Smooth muscle cell (in vitro differentiated cells): Measurements from ENCODE around the gene MGST1. TPM values are rescaled to one million over a fixed set of nuclear protein-coding genes. Genes with fewer than 3 reads are reported as not detected.

Source experiments
- DNase-seq: peaks from one replicate; lab custom pipeline; 2025; ENCODE audit not compliant: unreplicated experiment; lab: John Stamatoyannopoulos, UW
- H2AFZ ChIP-seq: fragments of 200-600 bp; sonication (generic); 2 replicates; pipeline ENCODE4 v1.6.0; 2016; ENCODE audit warnings: antibody characterized with exemption, low read depth, mild to moderate bottlenecking
- H3F3A ChIP-seq: fragments of 200-600 bp; sonication (generic); 2 replicates; pipeline ENCODE4 v1.6.0; 2017; ENCODE audit warnings: antibody characterized with exemption, low read depth
- H3K27ac ChIP-seq: fragments of 200-600 bp; sonication (generic); 2 replicates; pipeline ENCODE4 v1.5.1; 2016; ENCODE audit warnings: low read depth, mild to moderate bottlenecking
- H3K27me3 ChIP-seq: fragments of 200-600 bp; sonication (generic); 2 replicates; pipeline ENCODE4 v1.6.1; 2016; ENCODE audit warnings: low read depth, mild to moderate bottlenecking
- H3K36me3 ChIP-seq: fragments of 200-600 bp; sonication (generic); 2 replicates; pipeline ENCODE4 v1.5.1; 2016; ENCODE audit warnings: low read depth
- H3K4me1 ChIP-seq: fragments of 200-600 bp; sonication (generic); 2 replicates; pipeline ENCODE4 v1.5.1; 2016; ENCODE audit warnings: low read depth
- H3K4me2 ChIP-seq: fragments of 200-600 bp; sonication (generic); 2 replicates; pipeline ENCODE4 v1.6.0; 2016; ENCODE audit warnings: mild to moderate bottlenecking
- H3K4me3 ChIP-seq: fragments of 200-600 bp; sonication (generic); 2 replicates; pipeline ENCODE4 v1.5.1; 2016; ENCODE audit warnings: mild to moderate bottlenecking
- H3K79me2 ChIP-seq: fragments of 200-600 bp; sonication (generic); 2 replicates; pipeline ENCODE4 v1.6.0; 2016; ENCODE audit warnings: low read depth, mild to moderate bottlenecking
- H3K9ac ChIP-seq: fragments of 200-600 bp; sonication (generic); 2 replicates; pipeline ENCODE4 v1.6.0; 2016; ENCODE audit warnings: low read depth
- H3K9me3 ChIP-seq: fragments of 200-600 bp; sonication (generic); replicated peaks from 2 replicates; pipeline ENCODE4 v1.5.1; 2016; ENCODE audit warnings: low read depth
- H4K20me1 ChIP-seq: fragments of 200-600 bp; sonication (generic); 2 replicates; pipeline ENCODE4 v1.6.0; 2016; ENCODE audit warnings: low read depth
- CTCF ChIP-seq: fragments of 200-600 bp; sonication (generic); IDR thresholded peaks from 2 replicates; pipeline ENCODE4 v1.5.1; 2017; ENCODE audit warnings: borderline replicate concordance, mild to moderate bottlenecking, antibody characterized with exemption; ENCODE audit not compliant: insufficient read depth, poor library complexity, severe bottlenecking
- WGBS: methylation state at CpG from one replicate; pipeline ENCODE4 v1.1.7; 2016; ENCODE audit warnings: low lambda C conversion rate; 5-methylcytosine and 5-hydroxymethylcytosine counted together
- polyA plus RNA-seq: library from polyadenylated mRNA; unstranded; fragments of >200 nt; fragmentation: Nextera tagmentation; extraction: Ambion mirVana; gene quantifications from 2 replicates; pipeline ENCODE4 v1.2.1, GENCODE V29; 2016
- total RNA-seq: library from RNA; depleted of rRNA; stranded (reverse); fragments of >200 nt; gene quantifications from 2 replicates; pipeline ENCODE4 v1.2.3, GENCODE V29; 2014

The MGST1 gene
- total and polyA plus RNA-seq, 2 experiments from 2014 or later: 21.7 to 31.4 TPM

GRCh38 chr12:16335838-16336237 is 11.6 kb upstream of the MGST1 start:
- H3F3A ChIP-seq: no peaks in the 10 kb centered on the region
- no peak overlapping the region for H2AFZ ChIP-seq
- no peaks in the 10 kb centered on the region for H3K36me3 ChIP-seq
- 86% methylated on average over 4 of the region's 4 CpGs for WGBS
- no peak for TF ChIP-seq CTCF
- H3K9ac ChIP-seq: no peak overlapping the region
- H3K9me3 ChIP-seq: no peaks in the 10 kb centered on the region
- no peaks in the 10 kb centered on the region for H3K4me1 ChIP-seq
- H3K4me3 ChIP-seq: no peak overlapping the region
- no peaks in the 10 kb centered on the region for H3K79me2 ChIP-seq
- H3K27me3 ChIP-seq: no peaks in the 10 kb centered on the region
- no peak overlapping the region for H3K4me2 ChIP-seq
- DNase-seq: no peak
- no peak overlapping the region for H3K27ac ChIP-seq
- H4K20me1 ChIP-seq: no peaks in the 10 kb centered on the region

- TF ChIP-seq CTCF: no peak
- H2AFZ ChIP-seq: no peak overlapping the region
- no peak for DNase-seq
- H3F3A ChIP-seq: no peaks in the 10 kb centered on the region
- H3K4me3 ChIP-seq: no peak overlapping the region
- H3K9me3 ChIP-seq: no peaks in the 10 kb centered on the region
- no peak overlapping the region for H3K27ac ChIP-seq
- WGBS: 71% methylated on average over 3 of the region's 3 CpGs
- H4K20me1 ChIP-seq: no peaks in the 10 kb centered on the region
- H3K79me2 ChIP-seq: no peaks in the 10 kb centered on the region
- H3K9ac ChIP-seq: no peak overlapping the region
- H3K36me3 ChIP-seq: no peaks in the 10 kb centered on the region
- H3K4me2 ChIP-seq: no peak overlapping the region
- peaks cover 23% of the 10 kb centered on the region for H3K4me1 ChIP-seq
- H3K27me3 ChIP-seq: no peaks in the 10 kb centered on the region
Observed at GRCh38 chr12:16344269-16344668, 3.2 kb upstream of the MGST1 start.

- no peak overlapping the region for H3K27ac ChIP-seq
- H3K9me3 ChIP-seq: no peaks in the 10 kb centered on the region
- no peaks in the 10 kb centered on the region for H4K20me1 ChIP-seq
- H3K4me1 ChIP-seq: peaks cover 25% of the 10 kb centered on the region
- no peaks in the 10 kb centered on the region for H3K36me3 ChIP-seq
- no peaks in the 10 kb centered on the region for H3F3A ChIP-seq
- no peak overlapping the region for H3K4me2 ChIP-seq
- TF ChIP-seq CTCF: no peak
- no peak overlapping the region for H2AFZ ChIP-seq
- 92% methylated on average over 1 of the region's 1 CpG for WGBS
- H3K79me2 ChIP-seq: no peaks in the 10 kb centered on the region
- DNase-seq: no peak
- H3K9ac ChIP-seq: no peak overlapping the region
- no peak overlapping the region for H3K4me3 ChIP-seq
- H3K27me3 ChIP-seq: no peaks in the 10 kb centered on the region
Observed at GRCh38 chr12:16345105-16345504, 2.3 kb upstream of the MGST1 start.

GRCh38 chr12:16346958-16347357 is 487 bp upstream of the MGST1 start:
- Histone ChIP-seq H3K4me1 (peaks cover 38% of the 10 kb centered on the region), H3K79me2 (no peaks in the 10 kb centered on the region), H3K4me2 (peak overlapping the region; percentile 91), H3K27ac (no peak overlapping the region), H2AFZ (peak overlapping the region; percentile 96), H3K9ac (no peak overlapping the region), H4K20me1 (no peaks in the 10 kb centered on the region), H3K9me3 (no peaks in the 10 kb centered on the region), H3K4me3 (peak overlapping the region; percentile 60), H3K36me3 (no peaks in the 10 kb centered on the region), H3K27me3 (no peaks in the 10 kb centered on the region), H3F3A (no peaks in the 10 kb centered on the region)
- no peak for DNase-seq
- TF ChIP-seq CTCF: no peak
- 38% methylated on average over 7 of the region's 7 CpGs for WGBS
